ENCODE data around the gene UVRAG.

UVRAG gene

GRCh38 chr11:75841739-75842138 lies 26.7 kb downstream of the UVRAG start:
- Histone ChIP-seq H3K18ac (ENCODE audit: low read length) (no peak overlapping the region), H3K27ac (replicated peaks; ENCODE audit: low read length) (no peak overlapping the region), H3K4me3 (ENCODE audit: low read length in 2 of 2) (no peak overlapping the region), H2BK120ac (ENCODE audit: low read depth, low read length) (no peak overlapping the region), H3K27me3 (ENCODE audit: control insufficient read depth in 3 of 3, insufficient read depth in 3 of 3, low read depth in 1 of 3, low read length in 3 of 3) (no peaks in the 10 kb centered on the region), H3K79me1 (ENCODE audit: low read depth, low read length) (peaks cover 3% of the 10 kb centered on the region), H2BK5ac (ENCODE audit: low read length) (no peak overlapping the region), H3K36me3 (replicated peaks in 1 of 2; ENCODE audit: control insufficient read depth in 2 of 2, insufficient read depth in 2 of 2, low read length in 2 of 2) (peaks cover 0 to 3% of the 10 kb centered on the region in 2 donors), H3K9ac (ENCODE audit: low read depth, low read length, poor library complexity) (no peak overlapping the region), H2BK15ac (ENCODE audit: low read length) (no peak overlapping the region), H4K8ac (ENCODE audit: low read depth, low read length) (no peak overlapping the region), H3K4me1 (ENCODE audit: control insufficient read depth in 2 of 2, insufficient read depth in 1 of 2, low read depth in 1 of 2, low read length in 2 of 2) (no peaks in the 10 kb centered on the region), H3K14ac (ENCODE audit: low read length) (no peak overlapping the region), H3K9me3 (replicated peaks in 1 of 2; ENCODE audit: control insufficient read depth in 2 of 2, insufficient read depth in 1 of 2, low read depth in 1 of 2, low read length in 2 of 2) (no peaks in the 10 kb centered on the region), H2BK12ac (ENCODE audit: low read length) (no peak overlapping the region), H3K23ac (ENCODE audit: low read depth, low read length, poor library complexity) (no peak overlapping the region), H3K4ac (ENCODE audit: low read length) (no peak overlapping the region), H3K4me2 (ENCODE audit: insufficient read depth, low read length, poor library complexity, severe bottlenecking) (no peak overlapping the region), H2AK5ac (ENCODE audit: low read depth, low read length) (no peak overlapping the region), H4K91ac (ENCODE audit: low read depth, low read length, poor library complexity) (no peak overlapping the region), H2AFZ (ENCODE audit: low read length) (no peak overlapping the region)
- WGBS, 2 donors (ENCODE audit: extremely low coverage in 2 of 2, insufficient read length in 2 of 2, insufficient replicate concordance in 1 of 2) = no CpG with 5 or more reads among the region's 2 CpGs
- DNase-seq (ENCODE audit: low spot score) = no peak

DNA sequence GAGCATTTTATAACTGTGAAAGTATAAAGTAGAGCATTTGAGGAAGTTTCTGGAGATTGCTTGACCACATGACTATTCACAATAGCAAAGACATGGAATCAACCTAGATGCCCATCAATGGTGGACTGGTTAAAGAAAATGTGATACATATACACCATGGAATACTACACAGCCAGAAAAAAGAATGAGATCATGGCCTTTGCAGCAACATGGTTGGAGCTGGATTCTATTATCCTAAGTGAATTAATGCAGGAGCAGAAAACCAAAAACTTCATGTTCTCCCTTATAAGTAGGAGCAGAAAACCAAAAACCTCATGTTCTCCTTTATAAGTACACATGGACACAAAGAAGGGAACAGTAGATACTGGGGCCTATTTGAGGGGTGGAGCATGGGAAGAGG lies 30.3 kb downstream of the UVRAG start:
- Histone ChIP-seq H3K9me3 (replicated peaks in 1 of 2; ENCODE audit: control insufficient read depth in 2 of 2, insufficient read depth in 1 of 2, low read depth in 1 of 2, low read length in 2 of 2) (no peaks in the 10 kb centered on the region), H3K9ac (ENCODE audit: low read depth, low read length, poor library complexity) (no peak overlapping the region), H2AK5ac (ENCODE audit: low read depth, low read length) (no peak overlapping the region), H2BK12ac (ENCODE audit: low read length) (no peak overlapping the region), H3K4ac (ENCODE audit: low read length) (no peak overlapping the region), H3K4me1 (ENCODE audit: control insufficient read depth in 2 of 2, insufficient read depth in 1 of 2, low read depth in 1 of 2, low read length in 2 of 2) (no peaks in the 10 kb centered on the region), H3K27me3 (ENCODE audit: control insufficient read depth in 3 of 3, insufficient read depth in 3 of 3, low read depth in 1 of 3, low read length in 3 of 3) (no peaks in the 10 kb centered on the region), H3K4me2 (ENCODE audit: insufficient read depth, low read length, poor library complexity, severe bottlenecking) (no peak overlapping the region), H2BK120ac (ENCODE audit: low read depth, low read length) (no peak overlapping the region), H2BK15ac (ENCODE audit: low read length) (no peak overlapping the region), H3K18ac (ENCODE audit: low read length) (no peak overlapping the region), H2BK5ac (ENCODE audit: low read length) (no peak overlapping the region), H3K36me3 (replicated peaks in 1 of 2; ENCODE audit: control insufficient read depth in 2 of 2, insufficient read depth in 2 of 2, low read length in 2 of 2) (no peaks in the 10 kb centered on the region), H3K23ac (ENCODE audit: low read depth, low read length, poor library complexity) (no peak overlapping the region), H3K79me1 (ENCODE audit: low read depth, low read length) (peaks cover 3% of the 10 kb centered on the region), H3K14ac (ENCODE audit: low read length) (no peak overlapping the region), H2AFZ (ENCODE audit: low read length) (no peak overlapping the region), H3K4me3 (ENCODE audit: low read length in 2 of 2) (no peak overlapping the region), H3K27ac (replicated peaks; ENCODE audit: low read length) (no peak overlapping the region), H4K8ac (ENCODE audit: low read depth, low read length) (no peak overlapping the region), H4K91ac (ENCODE audit: low read depth, low read length, poor library complexity) (no peak overlapping the region)
- no peak for DNase-seq (ENCODE audit: low spot score)

DNA sequence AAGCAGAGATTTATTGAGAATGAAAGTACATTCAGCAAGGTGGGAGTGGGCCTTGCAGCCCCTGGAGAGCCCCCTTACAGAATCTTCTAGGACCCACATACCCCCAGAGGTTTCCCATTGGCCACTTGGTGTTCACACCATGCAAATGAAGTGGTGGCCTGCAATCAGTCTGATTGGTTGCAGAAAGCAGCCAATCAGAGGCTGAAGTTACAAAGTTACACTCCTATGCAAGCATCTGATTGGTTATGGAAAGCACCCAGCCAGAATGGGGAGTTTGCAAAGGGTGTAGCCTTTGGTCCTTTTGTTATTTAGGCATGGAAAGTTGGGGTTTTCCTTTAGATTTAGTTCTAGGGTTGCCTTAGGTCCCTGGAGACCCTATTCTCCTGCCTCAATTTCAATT lies 34.9 kb downstream of the UVRAG start:
- H4K91ac ChIP-seq (ENCODE audit: low read depth, low read length, poor library complexity) = no peak overlapping the region
- H2BK15ac ChIP-seq (ENCODE audit: low read length) = no peak overlapping the region
- no peaks in the 10 kb centered on the region for H3K79me1 ChIP-seq (ENCODE audit: low read depth, low read length)
- no peak overlapping the region for H2AK5ac ChIP-seq (ENCODE audit: low read depth, low read length)
- no peak overlapping the region for H2BK5ac ChIP-seq (ENCODE audit: low read length)
- no peak overlapping the region for H3K27ac ChIP-seq (replicated peaks; ENCODE audit: low read length)
- H3K4me1 ChIP-seq (ENCODE audit: control insufficient read depth in 2 of 2, insufficient read depth in 1 of 2, low read depth in 1 of 2, low read length in 2 of 2) = no peaks in the 10 kb centered on the region
- no peak overlapping the region for H3K4me2 ChIP-seq (ENCODE audit: insufficient read depth, low read length, poor library complexity, severe bottlenecking)
- no peaks in the 10 kb centered on the region for H3K9me3 ChIP-seq (replicated peaks in 1 of 2; ENCODE audit: control insufficient read depth in 2 of 2, insufficient read depth in 1 of 2, low read depth in 1 of 2, low read length in 2 of 2)
- H3K36me3 ChIP-seq (replicated peaks in 1 of 2; ENCODE audit: control insufficient read depth in 2 of 2, insufficient read depth in 2 of 2, low read length in 2 of 2) = peaks cover 0 to 14% of the 10 kb centered on the region in 2 donors
- H3K18ac ChIP-seq (ENCODE audit: low read length) = no peak overlapping the region
- H4K8ac ChIP-seq (ENCODE audit: low read depth, low read length) = no peak overlapping the region
- no peaks in the 10 kb centered on the region for H3K27me3 ChIP-seq (ENCODE audit: control insufficient read depth in 3 of 3, insufficient read depth in 3 of 3, low read depth in 1 of 3, low read length in 3 of 3)
- DNase-seq (ENCODE audit: low spot score) = no peak
- H2BK120ac ChIP-seq (ENCODE audit: low read depth, low read length) = no peak overlapping the region
- no peak overlapping the region for H3K14ac ChIP-seq (ENCODE audit: low read length)
- H2AFZ ChIP-seq (ENCODE audit: low read length) = no peak overlapping the region
- no peak overlapping the region for H3K23ac ChIP-seq (ENCODE audit: low read depth, low read length, poor library complexity)
- H3K4me3 ChIP-seq (ENCODE audit: low read length in 2 of 2) = no peak overlapping the region
- H2BK12ac ChIP-seq (ENCODE audit: low read length) = no peak overlapping the region
- H3K9ac ChIP-seq (ENCODE audit: low read depth, low read length, poor library complexity) = no peak overlapping the region
- H3K4ac ChIP-seq (ENCODE audit: low read length) = no peak overlapping the region

- Histone ChIP-seq H2BK5ac (ENCODE audit: low read length) (no peak overlapping the region), H2BK12ac (ENCODE audit: low read length) (no peak overlapping the region), H3K27ac (replicated peaks; ENCODE audit: low read length) (no peak overlapping the region), H3K9ac (ENCODE audit: low read depth, low read length, poor library complexity) (no peak overlapping the region), H2BK120ac (ENCODE audit: low read depth, low read length) (no peak overlapping the region), H3K4me2 (ENCODE audit: insufficient read depth, low read length, poor library complexity, severe bottlenecking) (no peak overlapping the region), H3K9me3 (replicated peaks in 1 of 2; ENCODE audit: control insufficient read depth in 2 of 2, insufficient read depth in 1 of 2, low read depth in 1 of 2, low read length in 2 of 2) (no peaks in the 10 kb centered on the region), H3K79me1 (ENCODE audit: low read depth, low read length) (no peaks in the 10 kb centered on the region), H3K4me3 (ENCODE audit: low read length in 2 of 2) (no peak overlapping the region), H3K27me3 (ENCODE audit: control insufficient read depth in 3 of 3, insufficient read depth in 3 of 3, low read depth in 1 of 3, low read length in 3 of 3) (no peaks in the 10 kb centered on the region), H3K36me3 (replicated peaks in 1 of 2; ENCODE audit: control insufficient read depth in 2 of 2, insufficient read depth in 2 of 2, low read length in 2 of 2) (peaks cover 0 to 14% of the 10 kb centered on the region in 2 donors), H3K4me1 (ENCODE audit: control insufficient read depth in 2 of 2, insufficient read depth in 1 of 2, low read depth in 1 of 2, low read length in 2 of 2) (no peaks in the 10 kb centered on the region), H3K4ac (ENCODE audit: low read length) (no peak overlapping the region), H2AFZ (ENCODE audit: low read length) (no peak overlapping the region), H3K14ac (ENCODE audit: low read length) (no peak overlapping the region), H3K18ac (ENCODE audit: low read length) (no peak overlapping the region), H2AK5ac (ENCODE audit: low read depth, low read length) (no peak overlapping the region), H4K8ac (ENCODE audit: low read depth, low read length) (no peak overlapping the region), H2BK15ac (ENCODE audit: low read length) (no peak overlapping the region), H4K91ac (ENCODE audit: low read depth, low read length, poor library complexity) (no peak overlapping the region), H3K23ac (ENCODE audit: low read depth, low read length, poor library complexity) (no peak overlapping the region)
- WGBS, 2 donors (ENCODE audit: extremely low coverage in 2 of 2, insufficient read length in 2 of 2, insufficient replicate concordance in 1 of 2) = no CpG with 5 or more reads among the region's 3 CpGs
- no peak for DNase-seq (ENCODE audit: low spot score)
Measured at GRCh38 chr11:75850787-75851186, 35.8 kb downstream of the UVRAG start.

All from neuronal stem cell (in vitro differentiated cells).